ENCODE results near the gene THYN1. TPM values are rescaled to one million over a fixed set of nuclear protein-coding genes. Genes with fewer than 3 reads are reported as not detected.

Gene THYN1
- total RNA-seq, 1 donor from 2014 or later, result 27.7 TPM

GRCh38 chr11:134277183-134278001, 24.2 kb upstream of the THYN1 start:
- peaks cover 66% of the 10 kb centered on the region for H3K27me3 Mint-ChIP-seq
- no peak for TF ChIP-seq CTCF (IDR thresholded peaks at IDR 0.05)
- no peaks in the 10 kb centered on the region for H3K36me3 Mint-ChIP-seq (ENCODE audit: low read depth)
- peaks cover 21% of the 10 kb centered on the region for H3K4me1 Mint-ChIP-seq
- no peak overlapping the region for H3K27ac Mint-ChIP-seq
- intact Hi-C loops (cut with micrococcal nuclease), result loop anchor here (2.0 to 5.0 kb wide), 2 partner anchors 25 to 55 kb away; partner anchors contain the start of genes ACAD8, GLB1L2 and THYN1
- CTCF ChIA-PET, result interaction anchor here (1.0 kb wide), 1 partner anchor 13 kb away, joined by 3 read pairs; no protein-coding TSS in a partner anchor
- POLR2A ChIA-PET, result no interaction called here
- H3K4me3 Mint-ChIP-seq, result peak overlapping the region; percentile 47
- DNase-seq (no peak), ATAC-seq (ENCODE audit: low read depth) (no peak)
- H3K9me3 Mint-ChIP-seq, result no peaks in the 10 kb centered on the region

- CTCF ChIA-PET, result interaction anchor here (1.3 kb wide), 2 partner anchors 14 to 22 kb away, joined by 3 read pairs; no protein-coding TSS in a partner anchor
- intact Hi-C loops (cut with micrococcal nuclease), result loop anchor here (2.0 to 5.0 kb wide), 2 partner anchors 24 to 56 kb away; partner anchors contain the start of genes ACAD8, GLB1L2 and THYN1
- H3K27me3 Mint-ChIP-seq, result peaks cover 69% of the 10 kb centered on the region
- H3K4me1 Mint-ChIP-seq, result peaks cover 21% of the 10 kb centered on the region
- TF ChIP-seq CTCF (IDR thresholded peaks at IDR 0.05), result no peak
- no peak for ATAC-seq (ENCODE audit: low read depth)
- H3K27ac Mint-ChIP-seq, result no peak overlapping the region
- no peaks in the 10 kb centered on the region for H3K9me3 Mint-ChIP-seq
- H3K36me3 Mint-ChIP-seq (ENCODE audit: low read depth), result no peaks in the 10 kb centered on the region
- POLR2A ChIA-PET, result interaction anchor here (1.0 kb wide), 1 partner anchor 23 kb away, joined by 3 read pairs; the partner anchor contains the start of gene ACAD8
- peak overlapping the region; percentile 76 for H3K4me3 Mint-ChIP-seq
- DNase-seq, result no peak
These were observed 23.4 kb upstream of the THYN1 start for GRCh38 chr11:134276396-134277182.

- ChIA-PET CTCF (interaction anchor here (1.3 kb wide), 2 partner anchors 14 to 21 kb away, joined by 3 read pairs; no protein-coding TSS in a partner anchor), POLR2A (interaction anchor here (1.0 kb wide), 1 partner anchor 22 kb away, joined by 3 read pairs; the partner anchor contains the start of gene ACAD8)
- Mint-ChIP-seq H3K9me3 (no peaks in the 10 kb centered on the region), H3K27me3 (peaks cover 71% of the 10 kb centered on the region), H3K4me3 (peak within 1 kb of the TSS; percentile 76), H3K27ac (no peak within 1 kb of the TSS), H3K36me3 (ENCODE audit: low read depth) (no peaks in the 10 kb centered on the region), H3K4me1 (peaks cover 21% of the 10 kb centered on the region)
- ATAC-seq (ENCODE audit: low read depth), result peak; percentile 72
- DNase-seq, result peak; percentile 30
- intact Hi-C loops (cut with micrococcal nuclease), result loop anchor here (2.0 to 5.0 kb wide), 2 partner anchors 23 to 57 kb away; partner anchors contain the start of genes ACAD8, GLB1L2 and THYN1
- TF ChIP-seq CTCF (IDR thresholded peaks at IDR 0.05), result no peak
These were observed 22.6 kb upstream of the THYN1 start, which contains the start of gene GLB1L3 for GRCh38 chr11:134275534-134276395. Gene GLB1L3 (plus strand): TSS chr11:134276379. CDS start chr11:134276741, 362 bp downstream.

GRCh38 chr11:134275188-134275533, 22.0 kb upstream of the THYN1 start:
- H3K4me3 Mint-ChIP-seq, result peak overlapping the region; percentile 76

More at GRCh38 chr11:134275188-134275533, 22.0 kb upstream of the THYN1 start:
- DNase-seq (no peak), ATAC-seq (ENCODE audit: low read depth) (no peak)
- no peak for TF ChIP-seq CTCF (IDR thresholded peaks at IDR 0.05)
- H3K36me3 Mint-ChIP-seq (ENCODE audit: low read depth), result no peaks in the 10 kb centered on the region
- H3K27ac Mint-ChIP-seq, result no peak overlapping the region
- ChIA-PET POLR2A (no interaction called here), CTCF (interaction anchor here (1.3 kb wide), 1 partner anchor 21 kb away, joined by 3 read pairs; no protein-coding TSS in a partner anchor)
- H3K27me3 Mint-ChIP-seq, result peaks cover 71% of the 10 kb centered on the region
- no peaks in the 10 kb centered on the region for H3K9me3 Mint-ChIP-seq
- peaks cover 21% of the 10 kb centered on the region for H3K4me1 Mint-ChIP-seq
- intact Hi-C loops (cut with micrococcal nuclease), result loop anchor here (5.0 kb wide), 1 partner anchor 57 kb away; the partner anchor contains the start of gene GLB1L2
